Measurements from ENCODE around the gene PNMA6E. TPM values are rescaled to one million over a fixed set of nuclear protein-coding genes. Genes with fewer than 3 reads are reported as not detected.

Gene PNMA6E
- total RNA-seq: not detected
- long read RNA-seq: 0 reads

DNA sequence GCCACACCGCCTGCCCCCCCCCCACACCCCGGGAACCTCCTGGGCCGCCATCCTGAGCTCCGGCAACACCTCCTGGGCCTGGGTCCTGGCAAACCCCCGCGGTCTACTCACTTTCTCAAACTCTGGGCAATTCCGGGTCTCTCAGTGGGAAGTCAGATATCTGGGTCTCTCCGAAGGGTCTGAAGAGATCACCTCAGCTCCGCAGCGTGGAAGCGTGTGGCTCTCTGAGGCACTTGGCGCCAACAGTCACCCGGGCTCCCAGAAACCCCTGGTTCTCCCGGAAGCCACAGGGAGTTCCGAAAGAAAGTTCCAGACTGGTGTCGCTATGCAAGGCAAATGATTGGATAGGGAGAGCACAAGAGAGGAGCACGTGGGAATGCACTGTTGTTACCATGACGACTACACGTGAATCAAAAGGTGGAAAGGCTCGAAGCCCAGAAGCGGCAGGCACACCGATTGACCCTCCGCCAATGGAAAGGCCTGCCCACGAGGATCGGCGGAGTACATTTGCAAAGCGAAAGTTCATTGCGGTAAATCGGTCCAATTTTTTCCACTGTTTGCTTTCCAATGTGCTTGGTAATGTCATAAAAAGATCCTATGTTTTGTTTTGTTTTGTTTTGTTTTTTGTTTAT, at the start of gene PNMA6E:
PNMA6E (minus strand) TSS at position 218 of the 632 bp plus-strand sequence. CDS start 2,501 bp downstream, outside the sequence.
- Histone ChIP-seq H3K4me1 (no peaks in the 10 kb centered on the region), H3K9me3 (no peaks in the 10 kb centered on the region), H3K27me3 (no peaks in the 10 kb centered on the region), H3K27ac (no peak within 1 kb of the TSS), H3K36me3 (no peaks in the 10 kb centered on the region), H3K4me3 (no peak within 1 kb of the TSS)
- TF ChIP-seq, protein P1, sequence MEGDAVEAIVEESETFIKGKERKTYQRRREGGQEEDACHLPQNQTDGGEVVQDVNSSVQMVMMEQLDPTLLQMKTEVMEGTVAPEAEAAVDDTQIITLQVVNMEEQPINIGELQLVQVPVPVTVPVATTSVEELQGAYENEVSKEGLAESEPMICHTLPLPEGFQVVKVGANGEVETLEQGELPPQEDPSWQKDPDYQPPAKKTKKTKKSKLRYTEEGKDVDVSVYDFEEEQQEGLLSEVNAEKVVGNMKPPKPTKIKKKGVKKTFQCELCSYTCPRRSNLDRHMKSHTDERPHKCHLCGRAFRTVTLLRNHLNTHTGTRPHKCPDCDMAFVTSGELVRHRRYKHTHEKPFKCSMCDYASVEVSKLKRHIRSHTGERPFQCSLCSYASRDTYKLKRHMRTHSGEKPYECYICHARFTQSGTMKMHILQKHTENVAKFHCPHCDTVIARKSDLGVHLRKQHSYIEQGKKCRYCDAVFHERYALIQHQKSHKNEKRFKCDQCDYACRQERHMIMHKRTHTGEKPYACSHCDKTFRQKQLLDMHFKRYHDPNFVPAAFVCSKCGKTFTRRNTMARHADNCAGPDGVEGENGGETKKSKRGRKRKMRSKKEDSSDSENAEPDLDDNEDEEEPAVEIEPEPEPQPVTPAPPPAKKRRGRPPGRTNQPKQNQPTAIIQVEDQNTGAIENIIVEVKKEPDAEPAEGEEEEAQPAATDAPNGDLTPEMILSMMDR (IDR thresholded peaks at IDR 0.05): no peak
- no peak for TF ChIP-seq POLR2A (IDR thresholded peaks at IDR 0.05)
- no peak for ATAC-seq
- 92% methylated on average over 24 of the region's 29 CpGs for WGBS (ENCODE audit: insufficient coverage, low coverage, low lambda C conversion rate, missing lambda C conversion rate)
- DNase-seq: no peak
- intact Hi-C loops (cut with DNase I): no loop called here

DNA sequence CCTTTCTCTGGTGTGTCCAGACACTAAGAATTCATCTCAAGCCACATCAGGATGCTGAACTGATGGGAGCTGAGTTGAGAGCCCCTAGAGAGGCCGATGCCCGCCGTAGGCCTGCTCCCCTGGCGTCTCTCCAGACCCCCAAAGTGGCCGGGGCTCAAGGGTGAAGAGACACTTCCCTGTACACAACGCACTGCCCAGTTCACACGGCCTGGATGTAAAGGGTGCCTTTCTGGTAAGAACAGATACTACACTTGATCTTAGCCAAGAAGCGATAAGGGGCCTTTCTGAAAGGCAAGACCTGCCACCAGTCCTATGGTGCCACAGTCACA, 49.8 kb upstream of the PNMA6E start:
- Histone ChIP-seq H3K27me3 (no peaks in the 10 kb centered on the region), H3K4me3 (no peak overlapping the region), H3K36me3 (no peaks in the 10 kb centered on the region), H3K9me3 (no peaks in the 10 kb centered on the region), H3K27ac (no peak overlapping the region), H3K4me1 (no peaks in the 10 kb centered on the region)
- 58% methylated on average over 5 of the region's 8 CpGs for WGBS (ENCODE audit: insufficient coverage, low coverage, low lambda C conversion rate, missing lambda C conversion rate)
- TF ChIP-seq POLR2A (IDR thresholded peaks at IDR 0.05): no peak
- TF ChIP-seq, protein P1 (IDR thresholded peaks at IDR 0.05): no peak
- intact Hi-C loops (cut with DNase I): no loop called here
- no peak for ATAC-seq
- DNase-seq: no peak

DNA sequence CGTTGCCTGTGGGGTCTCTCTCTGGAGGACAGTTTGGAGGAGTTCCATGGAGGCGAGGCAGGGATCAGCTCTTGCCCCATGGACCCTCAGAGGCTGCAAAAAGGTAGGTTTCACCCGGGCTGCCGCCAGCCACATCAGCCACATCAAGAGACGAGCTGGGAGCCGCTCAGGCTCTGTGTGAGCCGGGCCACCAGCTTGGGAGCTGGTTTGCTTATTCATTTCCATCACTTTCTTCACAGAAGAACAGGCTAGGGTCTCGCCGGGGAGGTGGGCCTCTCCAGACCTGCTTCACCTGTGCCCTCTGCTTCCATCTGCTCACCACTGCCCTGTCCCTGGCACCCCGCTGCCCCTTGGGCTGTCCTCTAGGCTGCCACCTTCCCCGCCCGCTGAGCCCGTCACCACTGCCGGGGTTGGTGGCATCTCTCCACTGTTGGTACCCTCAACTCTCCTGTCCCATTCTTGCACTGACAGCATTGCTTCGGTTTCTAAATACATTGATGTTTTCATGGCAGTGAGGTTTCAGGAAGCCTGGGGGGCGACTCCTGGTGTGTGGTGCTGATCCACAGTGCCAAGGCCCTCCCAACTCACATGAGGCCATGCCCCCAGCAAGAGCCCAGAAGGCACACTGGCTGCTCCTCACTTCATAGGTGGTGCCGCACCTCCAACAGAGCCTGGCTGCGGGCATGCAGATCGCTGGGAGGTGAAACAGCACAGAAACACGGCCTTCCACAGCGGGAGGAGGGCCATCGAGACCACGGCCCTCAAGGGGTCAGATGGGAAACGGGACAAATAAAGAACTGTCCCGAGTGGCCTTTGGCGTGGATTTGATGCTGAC, 49.2 kb upstream of the PNMA6E start:
- DNase-seq (no peak), ATAC-seq (no peak)
- no peak for TF ChIP-seq POLR2A (IDR thresholded peaks at IDR 0.05)
- TF ChIP-seq, protein P1 (IDR thresholded peaks at IDR 0.05): no peak
- H3K36me3 ChIP-seq: no peaks in the 10 kb centered on the region
- H3K4me1 ChIP-seq: no peaks in the 10 kb centered on the region
- H3K27ac ChIP-seq: no peak overlapping the region
- 88% methylated on average over 12 of the region's 26 CpGs for WGBS (ENCODE audit: insufficient coverage, low coverage, low lambda C conversion rate, missing lambda C conversion rate)
- H3K27me3 ChIP-seq: no peaks in the 10 kb centered on the region
- intact Hi-C loops (cut with DNase I): no loop called here
- no peak overlapping the region for H3K4me3 ChIP-seq
- H3K9me3 ChIP-seq: no peaks in the 10 kb centered on the region

DNA sequence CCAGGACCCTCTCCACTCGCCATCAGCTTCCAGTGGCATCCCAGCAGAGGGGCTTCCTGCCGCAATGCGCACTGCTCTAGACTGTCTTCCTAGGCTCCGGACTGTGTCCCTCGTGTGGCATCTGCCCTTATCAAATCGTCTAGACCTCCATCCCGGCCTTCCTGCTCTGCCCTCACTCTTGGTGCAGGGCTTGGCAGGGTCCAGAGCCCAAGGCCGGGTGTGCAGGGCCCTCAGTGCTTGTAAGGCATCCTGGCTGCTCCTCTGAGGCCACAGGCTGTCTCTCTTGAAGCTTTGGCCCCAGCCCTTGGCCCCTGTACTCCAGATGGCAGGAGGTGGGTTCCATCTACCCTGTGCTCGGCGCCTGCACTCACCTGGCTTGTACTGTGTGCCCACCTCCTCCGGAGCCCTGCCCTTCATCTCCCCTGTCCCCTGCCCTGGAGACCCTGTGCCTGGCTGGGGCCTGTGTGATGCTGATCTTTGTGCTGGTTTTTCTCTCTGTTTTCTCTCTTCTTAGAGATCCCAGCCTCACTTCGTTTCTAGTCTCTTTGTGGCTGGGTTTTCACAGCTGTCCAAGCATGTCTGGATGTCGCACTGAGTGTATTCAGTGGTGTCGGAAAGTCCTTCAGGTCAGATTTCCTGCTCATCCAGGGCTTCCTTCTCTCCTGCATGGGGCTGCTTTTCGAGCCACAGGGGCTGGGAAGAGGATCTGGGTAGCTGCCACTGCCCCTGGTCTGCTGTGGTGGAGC, 48.4 kb upstream of the PNMA6E start:
- Histone ChIP-seq H3K36me3 (no peaks in the 10 kb centered on the region), H3K9me3 (no peaks in the 10 kb centered on the region), H3K27ac (no peak overlapping the region), H3K27me3 (no peaks in the 10 kb centered on the region), H3K4me3 (no peak overlapping the region), H3K4me1 (no peaks in the 10 kb centered on the region)
- intact Hi-C loops (cut with DNase I): no loop called here
- DNase-seq (no peak), ATAC-seq (no peak)
- TF ChIP-seq, protein P1 (IDR thresholded peaks at IDR 0.05): no peak
- no peak for TF ChIP-seq POLR2A (IDR thresholded peaks at IDR 0.05)
- 69% methylated on average over 12 of the region's 15 CpGs for WGBS (ENCODE audit: insufficient coverage, low coverage, low lambda C conversion rate, missing lambda C conversion rate)
